ENCODE results near the gene ID4.
A peak's percentile ranks its signal among the peaks of the same experiment; 100 is the strongest.

The ID4 gene

DNA sequence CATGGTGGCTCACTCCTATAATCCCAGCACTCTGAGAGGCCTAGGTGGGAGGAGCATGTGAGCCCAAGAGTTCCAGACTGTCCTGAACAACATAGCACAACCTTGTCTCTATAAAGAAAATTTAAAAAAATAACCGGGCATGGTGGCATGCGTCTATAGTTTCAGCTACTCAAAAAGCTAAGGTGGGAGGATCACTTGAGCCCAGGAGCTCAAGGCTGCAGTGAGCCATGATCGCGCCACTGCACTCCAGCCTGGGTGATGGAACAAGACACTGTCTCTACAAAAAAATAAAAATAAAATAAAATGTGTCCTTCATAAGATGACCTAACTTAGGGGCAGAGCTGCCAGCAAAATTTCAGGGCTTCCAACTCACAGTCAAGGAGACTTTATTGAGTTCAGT lies 12.6 kb downstream of the ID4 start:
- no peak for TF ChIP-seq EZH2 (IDR thresholded peaks at IDR 0.05; ENCODE audit: borderline replicate concordance, low read length)
- TF ChIP-seq, protein P1, sequence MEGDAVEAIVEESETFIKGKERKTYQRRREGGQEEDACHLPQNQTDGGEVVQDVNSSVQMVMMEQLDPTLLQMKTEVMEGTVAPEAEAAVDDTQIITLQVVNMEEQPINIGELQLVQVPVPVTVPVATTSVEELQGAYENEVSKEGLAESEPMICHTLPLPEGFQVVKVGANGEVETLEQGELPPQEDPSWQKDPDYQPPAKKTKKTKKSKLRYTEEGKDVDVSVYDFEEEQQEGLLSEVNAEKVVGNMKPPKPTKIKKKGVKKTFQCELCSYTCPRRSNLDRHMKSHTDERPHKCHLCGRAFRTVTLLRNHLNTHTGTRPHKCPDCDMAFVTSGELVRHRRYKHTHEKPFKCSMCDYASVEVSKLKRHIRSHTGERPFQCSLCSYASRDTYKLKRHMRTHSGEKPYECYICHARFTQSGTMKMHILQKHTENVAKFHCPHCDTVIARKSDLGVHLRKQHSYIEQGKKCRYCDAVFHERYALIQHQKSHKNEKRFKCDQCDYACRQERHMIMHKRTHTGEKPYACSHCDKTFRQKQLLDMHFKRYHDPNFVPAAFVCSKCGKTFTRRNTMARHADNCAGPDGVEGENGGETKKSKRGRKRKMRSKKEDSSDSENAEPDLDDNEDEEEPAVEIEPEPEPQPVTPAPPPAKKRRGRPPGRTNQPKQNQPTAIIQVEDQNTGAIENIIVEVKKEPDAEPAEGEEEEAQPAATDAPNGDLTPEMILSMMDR (IDR thresholded peaks at IDR 0.05; ENCODE audit: low read length): no peak
- Histone ChIP-seq H3K27me3 (ENCODE audit: insufficient read depth, low read length) (no peaks in the 10 kb centered on the region), H3K4me1 (ENCODE audit: insufficient read depth, low read length, severe bottlenecking) (no peaks in the 10 kb centered on the region), H3K9me3 (ENCODE audit: low read length) (no peaks in the 10 kb centered on the region), H3K79me2 (ENCODE audit: insufficient read depth, low read length) (no peaks in the 10 kb centered on the region), H3K27ac (ENCODE audit: low read depth, low read length, poor library complexity, severe bottlenecking) (no peak overlapping the region), H3K4me3 (ENCODE audit: low read depth, low read length, poor library complexity, severe bottlenecking) (no peak overlapping the region), H3F3A (ENCODE audit: insufficient read depth, low read length) (no peaks in the 10 kb centered on the region), H4K20me1 (ENCODE audit: insufficient read depth, low read length) (no peaks in the 10 kb centered on the region), H3K4me2 (ENCODE audit: low read length) (no peak overlapping the region), H3K9ac (ENCODE audit: low read length) (no peak overlapping the region), H3K9me2 (ENCODE audit: low read depth, low read length) (no peaks in the 10 kb centered on the region), H2AFZ (ENCODE audit: low read length) (no peak overlapping the region), H3K36me3 (ENCODE audit: insufficient read depth, low read length) (no peaks in the 10 kb centered on the region)

DNA sequence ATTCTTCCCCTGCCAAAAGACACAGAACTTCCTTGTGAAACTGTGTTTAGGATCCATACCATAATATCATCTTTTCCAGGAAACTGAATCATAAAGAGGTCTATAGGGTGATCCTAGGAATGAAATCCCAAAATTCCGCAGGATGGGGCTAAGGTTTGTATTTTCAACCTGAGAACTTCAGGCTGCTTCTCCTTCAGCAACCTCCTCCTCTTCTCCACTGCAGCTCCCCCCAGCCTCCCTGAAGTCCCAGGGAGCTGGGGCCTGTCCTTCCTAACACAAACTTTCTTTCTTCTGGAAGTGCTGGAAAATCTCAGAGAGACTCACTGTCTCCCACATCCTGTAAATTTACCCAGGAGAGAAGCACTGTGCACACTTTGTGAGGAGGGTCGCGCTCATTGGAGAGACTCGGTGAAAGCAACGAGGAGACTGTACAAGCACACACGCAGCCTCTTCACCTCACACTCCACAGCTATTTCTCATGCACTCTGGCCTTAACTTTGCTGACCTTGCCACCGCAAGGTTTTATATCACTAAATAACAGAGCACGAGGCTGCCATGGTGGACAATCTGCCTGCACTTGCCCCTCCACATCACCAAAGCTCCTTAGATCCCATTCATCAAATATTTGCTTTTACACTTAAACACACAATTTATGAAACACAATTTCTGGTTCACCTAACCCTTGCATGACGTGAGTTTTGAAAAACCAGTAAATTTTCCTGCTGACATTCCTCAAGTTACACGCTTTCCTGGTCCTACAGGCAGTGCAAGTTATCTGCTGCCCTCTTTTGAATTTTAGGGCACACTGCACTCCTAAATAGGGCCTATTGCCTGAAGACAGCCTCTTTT lies 14.3 kb downstream of the ID4 start:
- Histone ChIP-seq H3K36me3 (ENCODE audit: insufficient read depth, low read length) (no peaks in the 10 kb centered on the region), H3F3A (ENCODE audit: insufficient read depth, low read length) (no peaks in the 10 kb centered on the region), H3K9ac (ENCODE audit: low read length) (no peak overlapping the region), H3K27me3 (ENCODE audit: insufficient read depth, low read length) (no peaks in the 10 kb centered on the region), H3K4me1 (ENCODE audit: insufficient read depth, low read length, severe bottlenecking) (no peaks in the 10 kb centered on the region), H3K27ac (ENCODE audit: low read depth, low read length, poor library complexity, severe bottlenecking) (no peak overlapping the region), H3K9me2 (ENCODE audit: low read depth, low read length) (no peaks in the 10 kb centered on the region), H2AFZ (ENCODE audit: low read length) (no peak overlapping the region), H3K4me3 (ENCODE audit: low read depth, low read length, poor library complexity, severe bottlenecking) (no peak overlapping the region), H3K79me2 (ENCODE audit: insufficient read depth, low read length) (no peaks in the 10 kb centered on the region), H3K4me2 (ENCODE audit: low read length) (no peak overlapping the region), H4K20me1 (ENCODE audit: insufficient read depth, low read length) (no peaks in the 10 kb centered on the region), H3K9me3 (ENCODE audit: low read length) (no peaks in the 10 kb centered on the region)
- no peak for TF ChIP-seq EZH2 (IDR thresholded peaks at IDR 0.05; ENCODE audit: borderline replicate concordance, low read length)
- TF ChIP-seq, protein P1 (IDR thresholded peaks at IDR 0.05; ENCODE audit: low read length): peak; percentile 67

DNA sequence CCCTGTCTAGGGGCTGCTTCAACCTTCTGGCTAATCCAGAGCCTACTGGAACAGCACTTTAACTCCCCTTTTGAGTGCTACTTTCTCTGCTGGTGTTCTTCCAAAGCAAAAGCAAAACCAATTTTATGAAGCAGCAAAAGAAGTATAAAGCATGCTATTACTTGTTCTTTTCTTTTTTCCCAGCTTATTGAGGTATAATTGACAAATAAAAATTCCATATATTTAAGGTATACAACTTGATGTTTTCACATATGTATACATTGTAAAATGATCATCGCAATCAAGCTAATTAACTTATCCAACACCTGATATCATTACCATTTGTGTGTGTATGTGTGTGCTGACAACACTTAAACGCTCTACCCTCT lies 14.9 kb downstream of the ID4 start:
- Histone ChIP-seq H3K9me3 (ENCODE audit: low read length) (no peaks in the 10 kb centered on the region), H3F3A (ENCODE audit: insufficient read depth, low read length) (no peaks in the 10 kb centered on the region), H3K27ac (ENCODE audit: low read depth, low read length, poor library complexity, severe bottlenecking) (no peak overlapping the region), H3K27me3 (ENCODE audit: insufficient read depth, low read length) (no peaks in the 10 kb centered on the region), H4K20me1 (ENCODE audit: insufficient read depth, low read length) (no peaks in the 10 kb centered on the region), H3K4me1 (ENCODE audit: insufficient read depth, low read length, severe bottlenecking) (no peaks in the 10 kb centered on the region), H3K79me2 (ENCODE audit: insufficient read depth, low read length) (no peaks in the 10 kb centered on the region), H3K9ac (ENCODE audit: low read length) (no peak overlapping the region), H2AFZ (ENCODE audit: low read length) (no peak overlapping the region), H3K9me2 (ENCODE audit: low read depth, low read length) (no peaks in the 10 kb centered on the region), H3K36me3 (ENCODE audit: insufficient read depth, low read length) (no peaks in the 10 kb centered on the region), H3K4me2 (ENCODE audit: low read length) (no peak overlapping the region), H3K4me3 (ENCODE audit: low read depth, low read length, poor library complexity, severe bottlenecking) (no peak overlapping the region)
- no peak for TF ChIP-seq EZH2 (IDR thresholded peaks at IDR 0.05; ENCODE audit: borderline replicate concordance, low read length)
- TF ChIP-seq, protein P1 (IDR thresholded peaks at IDR 0.05; ENCODE audit: low read length): no peak

Measured in OCI-LY1 (cell line).